Activated B cell treated with CpG ODN at 0.5 μM for 24 hours (primary cell): ENCODE measurements around the gene SLC35G6. TPM values are rescaled to one million over a fixed set of nuclear protein-coding genes. Genes with fewer than 3 reads are reported as not detected.
A peak's percentile ranks its signal among the peaks of the same experiment; 100 is the strongest.

Experiments used
- ATAC-seq: fragments of 200-7000 bp; cut with Tn5 transposase; one replicate; pipeline ENCODE4 v1.10.0; 2021; ENCODE audit warnings: low read depth, mild to moderate bottlenecking, moderate library complexity
- CTCF ChIA-PET: fragments of 350-600 bp; sonication (Branson Sonifier 250); formaldehyde crosslinking; loops from one replicate; lab custom pipeline; 2021; ENCODE audit warnings: antibody characterized with exemption; lab: Charles Lee
- POLR2A ChIA-PET: fragments of 350-600 bp; sonication (Branson Sonifier 250); formaldehyde crosslinking; loops from one replicate; lab custom pipeline; 2021; ENCODE audit warnings: antibody characterized with exemption; lab: Charles Lee
- DNase-seq: peaks from one replicate; pipeline ENCODE4 v3.0.0; 2022
- H3K27ac Mint-ChIP-seq: one replicate; pipeline ENCODE4 v1.8.0; 2020; ENCODE audit warnings: mixed read lengths
- H3K27me3 Mint-ChIP-seq: one replicate; pipeline ENCODE4 v1.8.0; 2021; ENCODE audit warnings: mixed read lengths
- H3K36me3 Mint-ChIP-seq: one replicate; pipeline ENCODE4 v1.8.0; 2021; ENCODE audit warnings: low read depth, mixed read lengths
- H3K4me1 Mint-ChIP-seq: one replicate; pipeline ENCODE4 v1.8.0; 2021; ENCODE audit warnings: mixed read lengths
- H3K4me3 Mint-ChIP-seq: one replicate; pipeline ENCODE4 v1.8.0; 2020; ENCODE audit warnings: mild to moderate bottlenecking, mixed read lengths
- H3K9me3 Mint-ChIP-seq: one replicate; pipeline ENCODE4 v1.8.0; 2020; ENCODE audit warnings: mixed read lengths
- intact Hi-C: fragments of 100-400 bp; cut with micrococcal nuclease; formaldehyde crosslinking; loops from one replicate; pipeline ENCODE4 v1.15.1; 2024
- total RNA-seq: library from RNA; stranded (reverse); gene quantifications from 2 replicates; pipeline ENCODE4 v1.2.3, GENCODE V29; 2022
- TF ChIP-seq, protein P1 (sequence below): fragments of 200-600 bp; IDR thresholded peaks from one replicate; pipeline ENCODE4 v1.8.0; 2022; ENCODE audit warnings: antibody characterized with exemption, mild to moderate bottlenecking

The SLC35G6 gene
- total RNA-seq, 1 donor from 2014 or later = not detected

GRCh38 chr17:7490144-7490543 lies 8.9 kb downstream of the SLC35G6 start:
- intact Hi-C loops = no loop called here
- peaks cover 63% of the 10 kb centered on the region for H3K36me3 Mint-ChIP-seq
- ChIA-PET POLR2A (no interaction called here), CTCF (interaction anchor here (0.8 kb wide), 1 partner anchor 25 kb away, joined by 3 read pairs; no protein-coding TSS in a partner anchor)
- H3K27ac Mint-ChIP-seq = no peak overlapping the region
- DNase-seq (no peak), ATAC-seq (no peak)
- TF ChIP-seq, protein P1, sequence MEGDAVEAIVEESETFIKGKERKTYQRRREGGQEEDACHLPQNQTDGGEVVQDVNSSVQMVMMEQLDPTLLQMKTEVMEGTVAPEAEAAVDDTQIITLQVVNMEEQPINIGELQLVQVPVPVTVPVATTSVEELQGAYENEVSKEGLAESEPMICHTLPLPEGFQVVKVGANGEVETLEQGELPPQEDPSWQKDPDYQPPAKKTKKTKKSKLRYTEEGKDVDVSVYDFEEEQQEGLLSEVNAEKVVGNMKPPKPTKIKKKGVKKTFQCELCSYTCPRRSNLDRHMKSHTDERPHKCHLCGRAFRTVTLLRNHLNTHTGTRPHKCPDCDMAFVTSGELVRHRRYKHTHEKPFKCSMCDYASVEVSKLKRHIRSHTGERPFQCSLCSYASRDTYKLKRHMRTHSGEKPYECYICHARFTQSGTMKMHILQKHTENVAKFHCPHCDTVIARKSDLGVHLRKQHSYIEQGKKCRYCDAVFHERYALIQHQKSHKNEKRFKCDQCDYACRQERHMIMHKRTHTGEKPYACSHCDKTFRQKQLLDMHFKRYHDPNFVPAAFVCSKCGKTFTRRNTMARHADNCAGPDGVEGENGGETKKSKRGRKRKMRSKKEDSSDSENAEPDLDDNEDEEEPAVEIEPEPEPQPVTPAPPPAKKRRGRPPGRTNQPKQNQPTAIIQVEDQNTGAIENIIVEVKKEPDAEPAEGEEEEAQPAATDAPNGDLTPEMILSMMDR = no peak
- no peaks in the 10 kb centered on the region for H3K9me3 Mint-ChIP-seq
- no peak overlapping the region for H3K4me3 Mint-ChIP-seq
- peaks cover 65% of the 10 kb centered on the region for H3K4me1 Mint-ChIP-seq
- H3K27me3 Mint-ChIP-seq = no peaks in the 10 kb centered on the region

DNA sequence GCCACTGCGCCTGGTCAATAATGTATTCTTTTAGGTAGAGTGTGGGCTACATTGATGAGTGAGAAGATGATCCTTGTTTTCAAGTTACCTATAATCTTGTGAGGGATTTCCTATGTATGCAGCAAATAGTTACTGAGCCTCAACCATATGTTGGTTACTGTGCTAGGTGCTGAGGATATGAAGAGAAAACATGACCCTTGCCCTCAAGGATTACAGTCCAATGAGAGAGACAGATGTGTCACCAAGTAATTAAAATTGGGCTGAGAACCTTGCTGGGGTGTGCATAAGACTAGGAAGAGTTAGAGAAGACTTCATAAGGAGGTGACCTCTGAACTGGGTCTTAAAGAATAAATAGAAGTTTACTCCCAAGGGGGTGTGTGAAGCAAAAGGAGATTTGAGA lies 10.3 kb downstream of the SLC35G6 start:
- no peak for ATAC-seq
- Mint-ChIP-seq H3K27ac (no peak overlapping the region), H3K4me1 (peaks cover 54% of the 10 kb centered on the region), H3K27me3 (no peaks in the 10 kb centered on the region), H3K36me3 (peaks cover 69% of the 10 kb centered on the region), H3K4me3 (no peak overlapping the region), H3K9me3 (no peaks in the 10 kb centered on the region)
- ChIA-PET POLR2A (interaction anchor here (1.2 to 1.6 kb wide), 2 partner anchors 12 to 45 kb away, joined by 4 read pairs; partner anchors contain the start of gene ZBTB4), CTCF (interaction anchor here (1.3 kb wide), 1 partner anchor 55 kb away, joined by 7 read pairs; no protein-coding TSS in a partner anchor)
- intact Hi-C loops = no loop called here
- TF ChIP-seq, protein P1 = no peak
- DNase-seq = no peak

DNA sequence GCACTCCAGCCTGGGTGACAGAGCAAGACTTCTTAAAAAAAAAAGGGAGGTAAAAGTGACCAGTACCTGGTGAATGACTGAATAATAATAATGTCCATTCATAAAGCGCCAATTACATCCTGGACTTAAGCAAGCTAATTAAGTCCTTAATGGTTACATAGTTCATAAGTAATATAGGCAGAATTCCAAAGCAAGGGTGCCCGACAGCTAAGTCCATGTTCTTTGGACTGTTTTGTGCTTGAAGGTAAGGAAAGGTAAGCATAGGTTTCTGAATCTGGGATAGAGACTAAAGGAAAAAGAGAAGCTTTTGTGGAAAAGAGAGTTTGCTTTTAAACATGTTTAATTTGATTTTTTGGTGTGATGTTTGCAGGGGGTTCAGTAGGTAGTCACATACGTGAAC lies 12.7 kb downstream of the SLC35G6 start:
- intact Hi-C loops = no loop called here
- ChIA-PET POLR2A (interaction anchor here (0.6 to 1.7 kb wide), 3 partner anchors 10 to 489 kb away, joined by 5 read pairs; partner anchors contain the start of gene POLR2A), CTCF (interaction anchor here (0.9 kb wide), 1 partner anchor 56 kb away, joined by 3 read pairs; no protein-coding TSS in a partner anchor)
- DNase-seq = no peak
- no peak for ATAC-seq
- Mint-ChIP-seq H3K36me3 (peaks cover 80% of the 10 kb centered on the region), H3K9me3 (no peaks in the 10 kb centered on the region), H3K4me1 (peaks cover 36% of the 10 kb centered on the region), H3K4me3 (no peak overlapping the region), H3K27me3 (no peaks in the 10 kb centered on the region), H3K27ac (no peak overlapping the region)
- TF ChIP-seq, protein P1 = no peak

GRCh38 chr17:7495906-7496434 lies 14.7 kb downstream of the SLC35G6 start:
- POLR2A ChIA-PET = no interaction called here
- H3K4me3 Mint-ChIP-seq = no peak overlapping the region
- peaks cover 79% of the 10 kb centered on the region for H3K36me3 Mint-ChIP-seq

DNA sequence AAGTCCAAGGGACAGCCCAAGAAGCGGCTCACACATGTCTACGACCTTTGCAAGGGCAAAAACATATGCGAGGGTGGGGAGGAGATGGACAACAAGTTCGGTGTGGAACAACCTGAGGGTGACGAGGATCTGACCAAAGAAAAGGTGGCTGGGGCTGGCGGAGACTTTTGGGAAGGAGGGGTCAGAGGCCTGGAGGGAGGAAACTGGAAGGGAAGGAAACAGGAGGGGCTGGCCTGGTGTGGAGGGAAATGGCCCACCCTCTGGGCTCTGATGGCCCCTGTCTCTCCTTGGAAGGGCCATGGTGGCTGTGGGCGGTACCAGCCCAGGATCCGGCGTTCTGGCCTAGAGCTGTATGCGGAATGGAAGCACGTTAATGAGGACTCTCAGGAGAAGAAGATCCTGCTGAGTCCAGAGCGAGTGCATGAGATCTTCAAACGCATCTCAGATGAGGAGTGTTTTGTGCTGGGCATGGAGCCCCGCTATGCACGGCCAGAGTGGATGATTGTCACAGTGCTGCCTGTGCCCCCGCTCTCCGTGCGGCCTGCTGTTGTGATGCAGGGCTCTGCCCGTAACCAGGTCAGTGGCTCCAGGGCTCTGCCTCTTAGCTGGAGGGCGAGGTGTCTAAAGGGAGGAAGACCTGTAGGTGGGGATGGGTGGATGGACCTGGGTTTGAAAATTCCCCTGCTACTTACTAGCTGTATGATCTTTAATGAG lies 15.4 kb downstream of the SLC35G6 start:
- peaks cover 83% of the 10 kb centered on the region for H3K36me3 Mint-ChIP-seq
- ATAC-seq = no peak

More at GRCh38 chr17:7495906-7496434, 14.7 kb downstream of the SLC35G6 start:
- no peaks in the 10 kb centered on the region for H3K9me3 Mint-ChIP-seq
- TF ChIP-seq, protein P1 = no peak
- ATAC-seq (no peak), DNase-seq (no peak)
- no peak overlapping the region for H3K27ac Mint-ChIP-seq
- CTCF ChIA-PET = interaction anchor here (1.0 kb wide), 1 partner anchor 59 kb away, joined by 3 read pairs; no protein-coding TSS in a partner anchor
- intact Hi-C loops = no loop called here
- H3K27me3 Mint-ChIP-seq = no peaks in the 10 kb centered on the region
- peaks cover 18% of the 10 kb centered on the region for H3K4me1 Mint-ChIP-seq

More for the DNA sequence above, 15.4 kb downstream of the SLC35G6 start:
- no peak for DNase-seq
- H3K9me3 Mint-ChIP-seq = no peaks in the 10 kb centered on the region
- TF ChIP-seq, protein P1 = no peak
- ChIA-PET POLR2A (no interaction called here), CTCF (no interaction called here)
- H3K27ac Mint-ChIP-seq = peak overlapping the region; percentile 18
- H3K27me3 Mint-ChIP-seq = no peaks in the 10 kb centered on the region
- peaks cover 16% of the 10 kb centered on the region for H3K4me1 Mint-ChIP-seq
- no peak overlapping the region for H3K4me3 Mint-ChIP-seq
- intact Hi-C loops = no loop called here
